ENCODE results near the gene LDHD.

Gene LDHD

GRCh38 chr16:75116081-75116910 is at the start of gene LDHD:
Gene LDHD, minus strand, starts transcription at chr16:75116780. Its CDS starts 60 bp downstream, at chr16:75116720.
- DNase-seq: peak; percentile 53 to 74 (median 64)

DNA sequence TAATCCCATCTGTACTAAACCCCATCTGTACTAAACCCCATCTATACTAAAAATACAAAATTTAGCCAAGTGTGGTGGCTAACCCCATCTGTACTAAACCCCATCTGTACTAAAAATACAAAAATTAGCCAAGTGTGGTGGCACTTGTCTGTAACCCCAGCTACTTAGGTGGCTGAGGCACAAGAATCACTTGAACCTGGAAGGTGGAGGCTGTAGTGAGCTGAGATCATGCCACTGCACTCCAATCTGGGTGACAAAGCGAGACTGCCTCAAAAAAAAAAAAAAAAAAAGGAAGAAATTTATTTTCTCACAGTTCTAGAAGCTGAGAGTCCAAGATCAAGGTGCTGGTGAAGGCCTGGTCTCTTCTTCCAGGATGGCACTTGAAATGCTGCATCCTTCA is 43.8 kb upstream of the LDHD start:
- DNase-seq: no peak

- no peak for DNase-seq
Measured at GRCh38 chr16:75152635-75153034, 36.1 kb upstream of the LDHD start.

- no peak for DNase-seq
Measured at GRCh38 chr16:75151798-75152197, 35.2 kb upstream of the LDHD start.

DNA sequence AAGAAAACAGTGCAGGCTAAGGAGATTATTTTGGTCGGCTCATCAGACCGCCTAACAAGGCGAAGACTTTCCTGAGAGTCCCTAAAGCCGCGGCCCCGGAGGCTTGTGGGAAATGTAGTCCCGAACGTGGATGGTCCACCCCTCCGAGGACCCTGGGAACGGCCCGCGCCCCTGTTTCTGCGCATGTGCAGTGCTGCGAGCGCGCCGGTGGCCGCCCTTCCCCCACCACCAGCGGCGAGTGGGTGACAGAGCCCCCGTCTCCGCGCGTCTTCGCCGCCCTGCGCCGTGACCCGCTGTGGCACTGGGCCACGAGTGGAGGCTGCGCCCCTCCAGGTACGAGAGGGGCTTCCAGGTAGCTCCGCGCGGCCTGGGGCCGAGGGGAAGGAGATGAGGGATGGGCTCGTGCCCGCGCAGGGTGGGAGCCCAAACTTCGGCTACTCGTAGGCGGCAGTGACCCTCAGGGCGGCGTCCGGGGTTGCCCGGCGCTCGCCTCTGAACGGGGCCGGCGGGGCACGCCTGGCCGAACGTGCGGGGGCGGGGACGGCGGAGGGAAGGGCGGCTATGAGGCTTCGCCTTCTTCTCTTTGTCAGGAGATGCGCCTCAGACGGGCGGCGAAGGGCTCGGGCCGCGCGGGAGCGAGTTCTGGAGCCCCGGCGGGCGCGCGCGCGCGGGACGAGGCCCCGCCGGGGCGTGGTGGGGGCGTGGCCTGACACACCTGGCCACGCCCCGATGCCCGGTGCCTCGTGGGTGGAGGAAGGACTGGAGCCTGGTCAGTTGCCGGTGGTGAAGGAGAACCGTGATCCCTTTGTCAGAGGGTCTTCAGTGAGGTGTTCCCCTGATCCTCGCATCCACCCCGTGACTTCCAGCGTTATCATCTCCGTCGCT is 32.0 kb upstream of the LDHD start, which contains the start of gene ZFP1:
ZFP1 (plus strand) TSS at position 214 of the 885 bp plus-strand sequence. CDS start 4,428 bp downstream, outside the sequence.
- DNase-seq: peak; percentile 95 to 97 (median 97)

GRCh38 chr16:75147968-75148310 is 31.4 kb upstream of the LDHD start:
- DNase-seq: no peak

DNA sequence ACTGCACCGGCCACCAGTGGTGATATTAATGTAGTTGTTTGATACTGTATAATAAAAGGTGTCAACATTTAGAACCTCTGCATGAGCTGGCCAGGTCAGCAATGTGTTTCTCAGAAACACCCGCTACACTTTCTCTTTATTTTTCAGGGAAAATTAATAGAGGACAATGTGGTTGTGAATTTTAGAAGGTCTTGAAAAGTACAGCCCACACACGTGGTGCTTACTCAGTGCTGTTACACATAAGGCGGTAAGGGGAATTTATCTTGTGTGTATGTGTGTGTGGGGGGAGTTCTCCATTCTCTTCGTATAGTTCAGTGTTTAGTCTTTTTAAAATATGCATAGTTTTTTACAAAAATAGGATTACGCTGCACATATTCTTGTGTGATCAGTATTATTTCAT is 27.4 kb upstream of the LDHD start:
- peak; percentile 69 to 75 (median 69) for DNase-seq

GRCh38 chr16:75139498-75139897 is 22.9 kb upstream of the LDHD start:
- no peak for DNase-seq

DNA sequence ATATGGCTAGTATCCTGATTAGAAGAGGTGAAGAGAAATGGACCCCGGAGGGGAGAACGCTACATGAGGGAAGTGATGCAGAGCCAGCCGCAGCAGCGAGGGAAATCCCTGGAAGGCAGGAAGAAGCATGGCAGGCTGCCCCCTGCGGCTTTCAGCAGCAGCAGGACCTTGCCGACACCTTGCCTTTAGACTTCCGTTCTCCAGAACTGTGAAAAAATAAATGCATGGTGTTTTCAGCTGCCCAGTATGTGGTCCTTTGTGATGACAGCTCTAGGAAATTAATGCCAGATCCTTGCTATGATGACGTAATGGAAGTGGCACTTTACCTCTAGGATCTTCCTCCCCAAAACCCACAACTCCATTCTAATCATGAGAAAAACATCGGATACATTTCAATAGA is 22.1 kb upstream of the LDHD start:
- peak; percentile 29 to 59 (median 41) for DNase-seq

DNA sequence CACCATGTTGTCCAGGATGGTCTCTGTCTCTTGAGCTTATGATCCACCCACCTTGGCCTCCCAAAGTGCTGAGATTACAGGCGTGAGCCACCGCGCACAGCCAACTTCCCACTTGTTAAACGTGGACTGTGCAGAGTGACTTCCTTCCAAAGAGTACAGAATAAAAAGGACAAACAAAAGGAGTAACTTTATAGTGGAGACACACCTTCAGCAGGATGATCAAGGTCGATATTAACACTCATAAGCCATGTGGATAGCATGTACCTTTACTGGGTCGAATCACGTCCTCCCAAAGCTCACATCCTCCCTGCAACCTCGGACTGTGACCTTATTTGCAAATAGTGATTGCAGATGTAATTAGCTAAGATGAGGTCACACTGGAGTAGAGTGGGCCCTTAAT is 21.7 kb upstream of the LDHD start:
- DNase-seq: no peak

DNA sequence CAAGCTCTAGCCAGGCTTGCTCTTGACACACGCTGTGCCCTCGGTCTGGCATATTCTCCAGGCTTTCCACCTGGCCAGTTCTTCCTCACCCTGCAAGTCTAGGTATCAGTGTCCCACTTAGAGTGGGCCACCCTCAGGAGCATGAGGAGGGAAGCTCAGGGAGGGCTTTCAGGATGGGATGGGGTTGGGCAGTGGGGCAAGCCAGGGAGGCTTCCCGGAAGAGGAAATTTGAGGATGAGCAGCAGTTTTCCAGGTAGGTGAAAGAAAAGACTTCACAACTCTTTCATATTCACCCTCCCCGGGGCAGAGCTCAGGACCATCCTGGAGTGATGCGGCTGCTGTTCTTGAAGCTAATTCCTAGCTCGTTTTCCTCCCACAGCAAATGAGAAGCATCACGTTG is 14.5 kb upstream of the LDHD start:
- DNase-seq: no peak

- DNase-seq: no peak
Measured at GRCh38 chr16:75130150-75130771, 13.7 kb upstream of the LDHD start.

- peak in 1 of 3 donors; percentile 32 for DNase-seq
Measured at GRCh38 chr16:75129421-75130149, 13.0 kb upstream of the LDHD start.

- DNase-seq: no peak
Measured at GRCh38 chr16:75127713-75128415, 11.3 kb upstream of the LDHD start.

- DNase-seq: no peak
Measured at GRCh38 chr16:75122609-75123008, 6.0 kb upstream of the LDHD start.

DNA sequence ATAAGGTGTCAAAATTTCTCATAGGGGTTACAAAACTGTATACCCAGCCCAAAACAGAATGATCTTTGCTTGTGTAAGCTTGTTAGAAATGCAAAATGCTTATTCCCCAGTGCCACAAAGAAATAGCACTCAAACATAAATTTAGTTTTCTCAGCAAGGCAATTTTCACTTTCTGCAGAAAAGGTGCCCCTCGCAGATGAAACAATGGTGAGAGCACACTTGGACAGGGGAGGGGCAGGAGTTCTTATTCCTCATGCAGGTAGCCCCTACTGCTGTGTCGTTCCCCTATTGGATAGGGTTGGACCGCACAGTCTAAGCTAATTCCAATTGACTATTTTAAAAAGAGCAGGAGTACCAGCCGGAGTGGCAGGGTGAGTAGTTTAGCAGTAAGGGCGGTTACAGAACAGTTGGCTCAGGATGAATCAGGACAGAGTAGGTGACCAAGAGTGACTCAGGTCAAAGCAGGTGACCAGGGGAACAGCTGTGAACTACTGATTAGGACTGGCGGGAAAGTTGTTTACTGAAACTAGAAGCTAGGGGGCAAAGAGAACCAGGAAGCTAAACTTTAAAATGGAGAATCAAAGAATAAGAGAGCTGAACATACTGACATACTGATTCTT is 5.5 kb upstream of the LDHD start:
- DNase-seq: no peak

- no peak for DNase-seq
Measured at GRCh38 chr16:75120253-75120652, 3.7 kb upstream of the LDHD start.

GRCh38 chr16:75118943-75119539 is 2.5 kb upstream of the LDHD start:
- no peak for DNase-seq

GRCh38 chr16:75116911-75117245 is 298 bp upstream of the LDHD start:
- no peak for DNase-seq

DNA sequence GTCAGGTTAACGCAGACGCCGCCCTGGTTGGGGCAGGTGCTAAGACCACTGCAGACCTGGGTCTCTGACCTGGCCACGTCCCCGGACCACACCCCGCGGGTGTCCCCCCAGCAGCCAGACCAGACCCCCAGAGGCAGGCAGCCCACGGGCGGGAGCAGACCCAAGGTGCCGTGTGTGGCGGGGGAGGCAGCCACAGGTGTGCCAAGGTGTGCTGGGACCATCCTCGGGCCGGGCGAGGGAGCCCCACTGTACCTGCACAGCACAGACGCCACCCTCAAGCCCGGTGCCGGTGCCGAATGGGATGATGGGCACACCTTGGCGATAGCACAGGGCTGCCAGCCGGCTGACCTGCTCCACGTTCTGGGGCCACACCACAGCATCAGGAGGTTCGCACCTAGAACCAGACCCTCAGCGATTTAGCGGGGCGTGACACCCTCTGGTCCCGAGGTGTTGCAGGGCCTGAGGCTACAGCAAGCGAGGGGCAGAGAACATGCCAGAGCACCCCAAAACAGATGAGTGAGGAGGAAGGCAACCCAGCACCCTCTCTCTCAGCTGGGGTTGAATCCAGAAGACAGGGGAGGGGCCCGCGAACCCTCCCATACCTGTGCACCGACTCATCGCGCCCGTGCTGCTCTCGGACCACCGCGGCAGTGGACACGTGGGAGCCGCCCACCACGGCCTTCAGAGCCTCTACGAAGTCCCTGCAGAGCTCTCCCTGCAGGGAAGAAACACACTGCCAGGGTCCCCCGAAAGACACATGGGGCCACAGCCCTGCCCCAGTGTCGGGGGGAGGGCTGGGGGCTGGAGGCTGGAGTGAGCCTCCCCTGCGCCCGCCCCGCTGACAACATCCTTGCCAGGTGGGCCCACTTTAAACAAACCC is 1.4 kb downstream of the LDHD start:
- DNase-seq: no peak
